ENCODE measurements around the gene DAPK2.

GRCh38 chr15:64032329-64032728 lies 14.0 kb downstream of the DAPK2 start:
- TF ChIP-seq CTCF (IDR thresholded peaks at IDR 0.05; ENCODE audit: low read depth, low read length) (no peak), POLR2A (IDR thresholded peaks at IDR 0.05; ENCODE audit: extremely low read depth, insufficient read length) (no peak)
